Right ventricle myocardium superior (tissue), 1 donor: ENCODE data around the gene NEDD4. TPM values are rescaled to one million over a fixed set of nuclear protein-coding genes. Genes with fewer than 3 reads are reported as not detected.
"Not testable (repeated sequence)": the region's sequence is repeated elsewhere in the genome, so short reads cannot be mapped to it uniquely, and the experiment has no call there.

Source experiments
- ATAC-seq: fragments of 200-7000 bp; cut with Tn5 transposase; one replicate; pipeline ENCODE4 v1.9.1; 2020; ENCODE audit warnings: mild to moderate bottlenecking; ENCODE audit not compliant: poor library complexity
- DNase-seq: peaks from one replicate; pipeline ENCODE4 v3.0.0-alpha.2; 2020
- intact Hi-C: fragments of 100-400 bp; cut with DNase I; formaldehyde crosslinking; loops from one replicate; pipeline ENCODE4 v1.11.2; 2022
- total RNA-seq: library from RNA; stranded (reverse); fragmentation: NEBNext Ultra II Directional; extraction: Animal tissue kit (Norgen Biotek cat#: 25700); gene quantifications from one replicate; pipeline ENCODE4 v1.2.1, GENCODE V29; 2021
- donor health status: DM: no; HTN: yes; CAD: no; lungs with severe emphysema.

NEDD4 gene
- total RNA-seq, 1 donor from 2014 or later, result 8.1 TPM

GRCh38 chr15:55970286-55970685 lies 23.1 kb downstream of the NEDD4 start:
- intact Hi-C loops, result no loop called here
- ATAC-seq (no peak), DNase-seq (no peak)

- intact Hi-C loops, result no loop called here
- DNase-seq (no peak), ATAC-seq (no peak)
Observed at GRCh38 chr15:55969582-55969981, 23.8 kb downstream of the NEDD4 start.

GRCh38 chr15:55968923-55969322 lies 24.5 kb downstream of the NEDD4 start:
- no peak for ATAC-seq
- intact Hi-C loops, result no loop called here
- no peak for DNase-seq

- intact Hi-C loops, result no loop called here
- DNase-seq (no peak), ATAC-seq (no peak)
Observed at GRCh38 chr15:55965091-55965490, 28.3 kb downstream of the NEDD4 start.

- no peak for DNase-seq
- no peak for ATAC-seq
- intact Hi-C loops, result no loop called here
Observed at GRCh38 chr15:55960946-55961345, 32.5 kb downstream of the NEDD4 start.

GRCh38 chr15:55959744-55960447 lies 33.5 kb downstream of the NEDD4 start:
- intact Hi-C loops, result no loop called here
- DNase-seq (no peak), ATAC-seq (no peak)

GRCh38 chr15:55958349-55958748 lies 35.1 kb downstream of the NEDD4 start:
- DNase-seq (no peak), ATAC-seq (no peak)
- intact Hi-C loops, result no loop called here

GRCh38 chr15:55954862-55955605 lies 38.4 kb downstream of the NEDD4 start:
- intact Hi-C loops, result no loop called here
- DNase-seq (no peak), ATAC-seq (no peak)

GRCh38 chr15:55952501-55953274 lies 40.7 kb downstream of the NEDD4 start:
- intact Hi-C loops, ATAC-seq, DNase-seq: not testable (repeated sequence)

- ATAC-seq, DNase-seq, intact Hi-C loops: not testable (repeated sequence)
Observed at GRCh38 chr15:55944606-55945005, 48.8 kb downstream of the NEDD4 start.

GRCh38 chr15:55942332-55942731 lies 51.1 kb downstream of the NEDD4 start:
- ATAC-seq (no peak), DNase-seq (no peak)
- intact Hi-C loops, result no loop called here

GRCh38 chr15:55937040-55937439 lies 56.4 kb downstream of the NEDD4 start:
- no peak for DNase-seq
- intact Hi-C loops, result no loop called here
- no peak for ATAC-seq

GRCh38 chr15:55928955-55929354 lies 64.5 kb downstream of the NEDD4 start:
- ATAC-seq (no peak), DNase-seq (no peak)
- intact Hi-C loops, result no loop called here

GRCh38 chr15:55921744-55922143 lies 71.7 kb downstream of the NEDD4 start:
- DNase-seq (no peak), ATAC-seq (no peak)
- intact Hi-C loops, result no loop called here

GRCh38 chr15:55917881-55918296 lies 75.5 kb downstream of the NEDD4 start:
- ATAC-seq, result peak; percentile 62
- intact Hi-C loops, result no loop called here
- DNase-seq, result no peak

GRCh38 chr15:55916666-55917409 lies 76.6 kb downstream of the NEDD4 start:
- intact Hi-C loops, result no loop called here
- ATAC-seq, result peak; percentile 25
- DNase-seq, result no peak

GRCh38 chr15:55915876-55916567 lies 77.4 kb downstream of the NEDD4 start:
- ATAC-seq (peak; percentile 36), DNase-seq (no peak)

GRCh38 chr15:55915221-55915620 lies 78.2 kb downstream of the NEDD4 start:
- intact Hi-C loops, result no loop called here
- ATAC-seq (no peak), DNase-seq (no peak)

More at GRCh38 chr15:55915876-55916567, 77.4 kb downstream of the NEDD4 start:
- intact Hi-C loops, result no loop called here
